ENCODE results near the gene GALNT2. TPM values are rescaled to one million over a fixed set of nuclear protein-coding genes. Genes with fewer than 3 reads are reported as not detected.

GALNT2 gene
- total and polyA plus RNA-seq, 9 of the 15 experiments (the other 6 are each of a cell fraction or from before 2014, with no cell fraction given): 1.6 to 106 (median 51.9) TPM

DNA sequence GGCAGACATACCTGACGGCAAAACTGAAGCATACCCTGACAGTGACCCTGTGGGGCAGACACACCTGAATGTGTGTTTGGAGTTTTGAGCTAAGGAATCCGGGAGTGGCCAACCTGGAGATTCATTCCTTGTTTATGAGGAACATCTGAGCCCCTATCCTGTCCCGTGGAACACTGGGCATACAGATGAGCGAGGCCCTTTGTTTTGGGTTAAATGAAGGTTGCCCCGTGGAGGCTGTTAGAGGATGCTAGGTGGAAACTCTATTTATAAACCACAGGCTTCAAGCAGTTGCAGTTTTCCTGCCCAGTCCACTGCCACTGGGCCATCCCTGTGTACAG lies 18.1 kb downstream of the GALNT2 start (continued):
- TF ChIP-seq FOXP1 (CRISPR knock-in tag; IDR thresholded peaks at IDR 0.05) (no peak), SMAD4 (CRISPR knock-in tag; conservative IDR thresholded peaks at IDR 0.05) (no peak), TFAM (CRISPR knock-in tag; conservative IDR thresholded peaks at IDR 0.05) (no peak), KLF6 (CRISPR knock-in tag; IDR thresholded peaks at IDR 0.05; ENCODE audit: borderline replicate concordance) (no peak), CBX1 (IDR thresholded peaks at IDR 0.05; ENCODE audit: low read depth) (no peak), RNF2 (IDR thresholded peaks at IDR 0.05) (no peak)
- TF ChIP-seq, protein P1, sequence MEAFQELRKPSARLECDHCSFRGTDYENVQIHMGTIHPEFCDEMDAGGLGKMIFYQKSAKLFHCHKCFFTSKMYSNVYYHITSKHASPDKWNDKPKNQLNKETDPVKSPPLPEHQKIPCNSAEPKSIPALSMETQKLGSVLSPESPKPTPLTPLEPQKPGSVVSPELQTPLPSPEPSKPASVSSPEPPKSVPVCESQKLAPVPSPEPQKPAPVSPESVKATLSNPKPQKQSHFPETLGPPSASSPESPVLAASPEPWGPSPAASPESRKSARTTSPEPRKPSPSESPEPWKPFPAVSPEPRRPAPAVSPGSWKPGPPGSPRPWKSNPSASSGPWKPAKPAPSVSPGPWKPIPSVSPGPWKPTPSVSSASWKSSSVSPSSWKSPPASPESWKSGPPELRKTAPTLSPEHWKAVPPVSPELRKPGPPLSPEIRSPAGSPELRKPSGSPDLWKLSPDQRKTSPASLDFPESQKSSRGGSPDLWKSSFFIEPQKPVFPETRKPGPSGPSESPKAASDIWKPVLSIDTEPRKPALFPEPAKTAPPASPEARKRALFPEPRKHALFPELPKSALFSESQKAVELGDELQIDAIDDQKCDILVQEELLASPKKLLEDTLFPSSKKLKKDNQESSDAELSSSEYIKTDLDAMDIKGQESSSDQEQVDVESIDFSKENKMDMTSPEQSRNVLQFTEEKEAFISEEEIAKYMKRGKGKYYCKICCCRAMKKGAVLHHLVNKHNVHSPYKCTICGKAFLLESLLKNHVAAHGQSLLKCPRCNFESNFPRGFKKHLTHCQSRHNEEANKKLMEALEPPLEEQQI (IDR thresholded peaks at IDR 0.05): no peak
- TF ChIP-seq, protein P2, sequence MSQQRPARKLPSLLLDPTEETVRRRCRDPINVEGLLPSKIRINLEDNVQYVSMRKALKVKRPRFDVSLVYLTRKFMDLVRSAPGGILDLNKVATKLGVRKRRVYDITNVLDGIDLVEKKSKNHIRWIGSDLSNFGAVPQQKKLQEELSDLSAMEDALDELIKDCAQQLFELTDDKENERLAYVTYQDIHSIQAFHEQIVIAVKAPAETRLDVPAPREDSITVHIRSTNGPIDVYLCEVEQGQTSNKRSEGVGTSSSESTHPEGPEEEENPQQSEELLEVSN (IDR thresholded peaks at IDR 0.05; ENCODE audit: borderline replicate concordance in 1 of 2, extremely low read depth in 1 of 2, insufficient read depth in 1 of 2, insufficient read length in 1 of 2, low read depth in 1 of 2, low read length in 1 of 2, poor library complexity in 1 of 2, severe bottlenecking in 1 of 2): no peak
- TF ChIP-seq, protein P3, sequence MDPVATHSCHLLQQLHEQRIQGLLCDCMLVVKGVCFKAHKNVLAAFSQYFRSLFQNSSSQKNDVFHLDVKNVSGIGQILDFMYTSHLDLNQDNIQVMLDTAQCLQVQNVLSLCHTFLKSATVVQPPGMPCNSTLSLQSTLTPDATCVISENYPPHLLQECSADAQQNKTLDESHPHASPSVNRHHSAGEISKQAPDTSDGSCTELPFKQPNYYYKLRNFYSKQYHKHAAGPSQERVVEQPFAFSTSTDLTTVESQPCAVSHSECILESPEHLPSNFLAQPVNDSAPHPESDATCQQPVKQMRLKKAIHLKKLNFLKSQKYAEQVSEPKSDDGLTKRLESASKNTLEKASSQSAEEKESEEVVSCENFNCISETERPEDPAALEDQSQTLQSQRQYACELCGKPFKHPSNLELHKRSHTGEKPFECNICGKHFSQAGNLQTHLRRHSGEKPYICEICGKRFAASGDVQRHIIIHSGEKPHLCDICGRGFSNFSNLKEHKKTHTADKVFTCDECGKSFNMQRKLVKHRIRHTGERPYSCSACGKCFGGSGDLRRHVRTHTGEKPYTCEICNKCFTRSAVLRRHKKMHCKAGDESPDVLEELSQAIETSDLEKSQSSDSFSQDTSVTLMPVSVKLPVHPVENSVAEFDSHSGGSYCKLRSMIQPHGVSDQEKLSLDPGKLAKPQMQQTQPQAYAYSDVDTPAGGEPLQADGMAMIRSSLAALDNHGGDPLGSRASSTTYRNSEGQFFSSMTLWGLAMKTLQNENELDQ (CRISPR knock-in tag; IDR thresholded peaks at IDR 0.05; ENCODE audit: borderline replicate concordance): no peak

Measured in K562 (cell line).